Tongue (tissue), 2 donors: ENCODE results near the gene GAL3ST2. TPM values are rescaled to one million over a fixed set of nuclear protein-coding genes. Genes with fewer than 3 reads are reported as not detected.
"Not testable (repeated sequence)": the region's sequence is repeated elsewhere in the genome, so short reads cannot be mapped to it uniquely, and the experiment has no call there.

Source experiments
- DNase-seq: peaks from one replicate; pipeline ENCODE4 v3.0.0-alpha.2; 2015
- total RNA-seq: library from RNA; depleted of rRNA; stranded (reverse); fragments of >200 nt; gene quantifications from one replicate; pipeline ENCODE4 v1.2.3, GENCODE V29; 2014

Gene GAL3ST2
- total RNA-seq, 1 donor from 2014 or later: not detected

GRCh38 chr2:241820625-241821384, 44.2 kb downstream of the GAL3ST2 start:
- no peak for DNase-seq

GRCh38 chr2:241821460-241822263, 45.0 kb downstream of the GAL3ST2 start:
- DNase-seq: no peak

GRCh38 chr2:241822264-241822623, 45.6 kb downstream of the GAL3ST2 start:
- DNase-seq: no peak

DNA sequence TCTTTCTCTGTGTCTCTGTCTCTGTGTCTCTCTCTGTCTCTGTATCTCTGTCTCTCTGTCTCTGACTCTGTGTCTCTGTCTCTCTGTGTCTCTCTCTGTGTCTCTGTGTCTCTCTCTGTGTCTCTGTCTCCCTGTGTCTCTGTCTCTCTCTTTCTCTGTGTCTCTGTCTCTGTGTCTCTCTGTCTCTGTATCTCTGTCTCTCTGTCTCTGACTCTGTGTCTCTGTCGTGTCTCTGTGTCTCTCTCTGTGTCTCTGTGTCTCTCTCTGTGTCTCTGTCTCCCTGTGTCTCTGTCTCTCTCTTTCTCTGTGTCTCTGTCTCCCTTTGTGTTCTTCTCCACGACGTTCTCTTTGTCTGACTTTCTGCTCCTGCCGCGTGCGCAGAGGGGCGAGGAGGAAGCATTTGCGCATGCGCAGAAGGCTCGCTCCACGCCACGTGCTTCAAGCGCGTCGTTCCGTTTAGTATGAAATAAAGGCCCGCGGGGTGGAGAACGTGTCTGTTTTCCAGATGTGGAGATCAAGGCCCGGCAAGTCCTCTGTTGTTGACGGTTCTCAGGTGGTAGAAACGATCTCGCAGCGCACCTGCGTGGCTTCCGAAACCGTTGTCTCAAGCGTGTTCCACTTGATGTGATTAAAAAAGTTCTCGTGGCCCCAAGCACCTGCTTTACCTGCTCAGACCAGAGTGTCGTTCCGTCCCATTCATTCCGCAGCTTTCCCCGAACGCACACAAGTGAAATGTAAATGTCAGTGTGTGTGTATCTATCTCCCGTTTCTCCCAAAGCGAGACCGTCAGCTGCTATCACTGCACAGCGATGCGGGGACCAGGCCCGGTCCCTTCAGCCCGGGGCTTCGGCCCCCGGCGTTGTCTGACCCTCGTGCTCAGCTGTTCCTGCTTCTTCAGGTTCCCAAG, 47.2 kb downstream of the GAL3ST2 start:
- not testable (repeated sequence) for DNase-seq

DNA sequence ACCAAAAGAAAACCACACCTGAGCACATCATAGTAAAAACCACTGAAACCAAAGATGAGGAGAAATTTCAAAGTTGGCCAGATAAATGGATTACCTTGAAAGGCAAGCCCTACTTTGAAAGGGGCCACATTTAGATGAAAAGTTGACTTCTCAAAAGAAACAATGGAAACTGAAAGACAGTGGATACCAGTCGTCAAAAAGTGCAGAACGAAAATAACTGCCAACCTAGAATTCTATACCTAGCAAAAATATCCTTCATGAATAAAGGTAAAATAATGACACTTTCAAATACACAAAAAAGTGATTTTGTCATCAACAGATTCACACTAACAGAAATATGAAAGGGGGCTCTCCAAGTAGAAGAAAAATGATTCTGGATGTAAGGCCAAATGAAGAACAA, 50.8 kb downstream of the GAL3ST2 start:
- DNase-seq: no peak

GRCh38 chr2:241833101-241833663, 56.6 kb downstream of the GAL3ST2 start:
- no peak for DNase-seq

DNA sequence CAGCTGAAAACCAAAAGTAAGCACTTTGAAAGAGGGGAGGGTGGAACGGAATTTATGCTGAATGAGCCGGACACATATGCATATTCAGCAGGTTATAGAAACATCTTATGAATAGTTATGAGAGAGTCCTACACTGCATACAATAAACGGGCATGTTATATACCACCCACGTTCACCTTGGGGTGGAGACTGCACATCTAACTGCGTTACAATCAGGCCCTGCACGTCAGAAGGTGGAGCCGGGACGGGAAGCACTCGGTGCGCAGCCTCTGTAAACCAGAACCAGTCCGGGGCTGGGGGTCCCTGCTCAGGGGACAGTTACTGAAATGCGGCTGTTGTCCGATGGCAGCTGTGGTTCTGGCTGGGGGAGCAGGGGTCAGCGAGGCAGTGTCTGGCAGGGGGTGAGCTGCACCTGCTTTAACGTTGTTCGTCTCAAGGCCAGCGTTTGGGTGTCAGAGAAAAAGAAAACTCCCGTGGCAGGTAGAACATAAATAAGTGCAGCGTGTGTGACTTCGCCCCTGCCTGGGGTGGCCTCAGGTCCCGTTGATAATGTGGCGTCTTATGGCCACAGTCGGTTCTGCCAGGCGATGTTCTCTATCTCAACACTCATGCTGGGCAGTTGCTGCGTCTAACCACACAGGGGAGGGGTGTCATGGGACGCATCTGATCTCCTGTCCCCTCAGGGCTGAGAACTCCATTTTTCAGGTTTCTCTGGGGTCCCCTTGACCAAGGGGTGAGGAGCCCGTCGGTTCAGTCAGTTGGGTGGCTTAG, 57.3 kb downstream of the GAL3ST2 start:
- DNase-seq: not testable (repeated sequence)

GRCh38 chr2:241834527-241835210, 58.0 kb downstream of the GAL3ST2 start:
- no peak for DNase-seq

GRCh38 chr2:241835611-241836010, 59.0 kb downstream of the GAL3ST2 start:
- no peak for DNase-seq

DNA sequence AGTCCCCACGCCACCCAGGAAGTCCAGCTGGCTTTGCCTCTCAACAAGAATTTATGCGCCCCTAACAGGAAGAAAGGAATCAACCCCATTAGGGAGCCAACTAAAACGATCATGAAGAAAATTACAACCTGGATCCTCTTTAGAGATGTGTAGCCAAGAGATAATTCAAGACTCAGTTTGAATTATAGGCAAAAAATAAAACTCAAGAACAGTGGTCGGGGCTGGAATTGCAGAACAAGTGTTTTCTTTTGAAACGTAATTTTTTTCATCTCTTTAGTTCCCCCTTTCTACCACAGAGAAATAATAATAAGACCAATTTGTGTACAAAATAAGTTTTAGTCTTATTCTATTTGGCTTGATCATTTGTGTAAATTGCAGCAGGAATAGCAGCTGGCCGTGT, 59.7 kb downstream of the GAL3ST2 start:
- no peak for DNase-seq

DNA sequence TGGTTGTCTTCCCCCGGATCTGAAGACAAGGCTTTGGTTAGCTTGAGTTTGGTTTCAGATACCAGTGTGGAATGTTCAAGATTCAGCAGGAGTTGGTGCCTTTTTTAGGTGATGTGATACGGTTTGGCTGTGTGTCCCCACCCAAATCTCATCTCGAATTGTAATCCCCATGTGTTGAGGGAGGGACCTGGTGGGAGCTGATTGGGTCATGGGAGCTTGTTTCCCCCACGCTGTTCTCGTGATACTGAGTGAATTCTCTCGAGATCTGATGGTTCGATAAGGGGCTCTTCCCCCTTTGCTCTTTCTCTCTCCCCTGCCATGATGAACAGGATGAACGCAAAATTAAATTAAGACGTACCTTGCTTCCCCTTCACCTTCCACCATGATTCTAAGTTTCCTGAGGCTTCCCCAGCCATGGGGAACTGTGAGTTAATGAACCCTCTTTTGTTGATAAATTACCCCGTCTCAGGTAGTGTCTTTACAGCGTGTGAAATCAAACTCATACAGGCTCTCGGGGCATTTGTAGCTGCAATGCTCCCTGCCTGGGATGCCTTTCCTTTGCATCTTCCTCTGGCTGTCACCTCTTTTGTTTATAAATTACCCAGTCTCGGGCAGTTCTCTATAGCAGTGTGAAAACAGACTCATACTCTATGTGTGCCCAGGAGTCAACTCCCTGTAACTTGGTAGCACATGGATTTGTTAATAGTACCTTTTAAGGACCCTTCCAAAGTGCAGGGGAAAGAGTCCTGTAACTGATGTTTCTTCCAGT, 60.8 kb downstream of the GAL3ST2 start:
- no peak for DNase-seq

DNA sequence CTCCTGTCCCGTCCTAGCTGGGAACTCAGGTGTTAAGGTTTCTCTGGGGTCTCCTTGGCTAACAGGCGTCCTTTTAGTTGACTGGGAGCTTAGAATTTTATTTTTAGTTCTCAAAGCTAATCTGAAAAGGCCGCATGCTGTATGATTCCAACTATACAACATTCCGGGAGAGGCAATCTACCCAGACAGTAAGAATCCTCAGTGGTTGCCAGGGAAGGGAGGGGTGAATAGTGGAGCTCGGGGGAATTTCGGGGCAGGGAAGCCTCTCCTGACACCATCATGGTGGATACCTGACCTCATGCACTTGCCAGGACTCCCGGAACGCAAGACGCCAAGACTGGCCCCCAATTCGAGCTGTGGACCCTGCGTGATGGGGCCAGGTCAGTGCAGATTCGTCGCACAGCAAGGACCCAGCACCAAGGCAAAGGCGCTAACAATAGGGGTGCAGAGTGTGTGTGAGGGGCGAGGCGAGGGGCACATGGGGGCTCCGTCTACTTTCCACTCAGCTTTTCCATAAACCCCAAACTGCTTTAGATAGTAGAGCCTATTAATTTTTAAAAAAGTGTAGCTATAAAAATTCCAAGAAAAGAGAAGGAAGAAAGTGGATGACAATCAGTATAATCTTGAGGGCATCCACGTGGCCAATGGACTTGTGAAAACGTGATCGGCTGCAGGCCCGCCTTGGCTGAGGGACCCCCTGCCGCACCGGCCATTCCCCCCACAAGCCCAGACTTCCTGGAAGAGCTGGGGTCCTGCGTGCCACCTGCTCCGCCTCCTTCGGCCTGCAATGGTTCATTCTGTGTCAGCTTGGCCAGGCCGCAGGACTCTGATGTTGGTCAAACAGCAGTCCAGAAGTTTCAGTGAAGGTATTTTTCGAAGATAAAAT, 64.8 kb downstream of the GAL3ST2 start:
- no peak for DNase-seq

DNA sequence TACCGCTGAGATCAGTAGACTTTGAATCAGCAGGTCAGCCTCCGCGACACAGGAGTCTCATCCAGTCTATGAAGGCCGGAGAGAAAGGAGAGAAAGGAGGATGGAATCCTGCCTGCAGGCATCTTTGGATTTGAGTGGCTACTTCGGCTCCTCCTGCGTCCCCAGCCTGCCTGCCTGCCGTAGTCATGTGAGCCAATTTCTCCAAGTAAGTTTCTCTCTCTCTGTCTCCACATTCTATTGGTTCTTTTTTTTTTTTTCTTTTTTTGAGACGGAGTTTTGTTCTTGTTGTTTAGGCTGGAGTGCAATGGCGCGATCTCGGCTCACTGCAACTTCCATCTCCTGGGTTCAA, 65.4 kb downstream of the GAL3ST2 start:
- DNase-seq: no peak

DNA sequence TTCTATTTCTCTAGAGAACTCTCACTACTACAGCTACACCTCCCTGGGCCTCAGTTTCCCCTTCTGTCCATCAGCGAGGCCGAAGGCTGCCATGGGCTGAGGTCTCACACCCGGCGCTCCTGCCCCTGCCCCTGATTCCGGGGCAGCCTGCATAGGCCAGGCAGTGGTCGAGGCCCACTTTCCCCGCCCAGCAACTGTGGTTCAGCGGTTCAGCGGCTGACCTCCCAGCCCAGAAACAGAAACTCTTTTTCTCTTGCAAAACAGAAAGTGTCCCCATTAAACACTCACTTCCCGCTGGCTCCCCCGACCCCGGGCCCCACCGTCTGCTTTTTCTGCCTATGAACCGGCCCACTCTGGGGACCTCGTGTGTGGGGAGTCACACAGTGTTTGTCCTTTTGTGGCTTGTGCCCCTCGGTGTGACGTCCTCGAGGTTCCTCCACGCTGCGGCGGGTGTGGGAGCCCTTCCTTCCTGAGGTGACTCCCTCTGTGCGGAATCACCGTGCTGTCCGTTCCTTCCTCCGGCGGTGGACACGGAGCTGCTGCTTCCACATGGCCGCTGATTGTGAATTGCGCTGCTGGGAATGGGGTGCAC, 66.1 kb downstream of the GAL3ST2 start:
- peak; percentile 16 for DNase-seq

- DNase-seq: no peak
Observed at GRCh38 chr2:241843321-241844065, 66.9 kb downstream of the GAL3ST2 start.

GRCh38 chr2:241844066-241844728, 67.6 kb downstream of the GAL3ST2 start:
- DNase-seq: peak; percentile 88
